ENCODE results near the gene MYL5. TPM values are rescaled to one million over a fixed set of nuclear protein-coding genes. Genes with fewer than 3 reads are reported as not detected.

MYL5 gene
- total and polyA plus RNA-seq, 12 donors: 5.9 to 77.6 (median 21.5) TPM

DNA sequence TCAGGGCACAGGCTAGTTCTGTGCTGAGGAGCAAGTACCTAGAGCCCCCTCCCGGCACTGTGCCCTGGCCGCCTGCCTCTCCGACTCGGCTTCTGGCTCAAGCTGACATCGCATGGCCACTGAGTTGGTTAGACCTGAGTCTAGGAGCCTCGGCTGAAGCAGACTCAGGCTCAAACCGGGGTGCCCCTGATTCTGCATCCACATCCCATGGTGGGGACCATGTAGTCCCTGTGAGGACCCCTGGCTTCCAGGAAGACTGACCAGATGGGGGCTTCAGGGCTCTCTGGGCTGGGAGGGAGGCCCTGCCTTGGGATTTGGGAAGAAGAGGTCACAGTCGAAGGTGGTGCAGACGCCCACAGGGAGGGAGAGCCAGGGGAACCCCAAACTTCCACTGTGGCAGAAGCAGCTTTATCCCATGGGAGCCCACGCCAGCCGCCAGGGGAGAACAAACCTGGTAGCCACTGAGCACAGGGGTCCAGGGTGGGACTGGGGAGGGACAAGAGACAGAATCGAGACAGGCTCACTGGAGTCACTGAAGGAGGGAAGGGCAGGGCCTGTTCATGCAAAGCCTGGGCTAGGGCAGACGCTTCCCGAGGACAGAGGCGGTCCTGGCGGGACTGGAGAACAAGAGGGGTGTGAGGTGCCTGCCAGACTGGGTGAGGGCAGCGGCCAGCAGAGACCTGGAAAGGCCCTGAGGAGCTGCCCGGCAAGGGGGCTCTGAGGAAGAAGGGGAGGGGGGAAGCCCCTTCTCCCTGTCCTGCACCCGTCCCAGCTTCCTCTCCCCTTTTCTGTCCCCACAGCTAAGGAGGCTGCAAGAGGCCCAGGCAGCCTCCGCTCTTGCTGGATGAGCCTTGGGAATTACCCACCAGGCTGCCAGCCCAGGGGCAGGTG is 47.9 kb upstream of the MYL5 start:
- no peaks in the 10 kb centered on the region for H3K27me3 ChIP-seq
- H3K27ac ChIP-seq: no peak overlapping the region
- no peaks in the 10 kb centered on the region for H3K9me3 ChIP-seq (replicated peaks in 1 of 3)
- no peaks in the 10 kb centered on the region for H3K36me3 ChIP-seq (replicated peaks in 1 of 2)
- no peaks in the 10 kb centered on the region for H3K4me1 ChIP-seq (replicated peaks in 1 of 2)
- intact Hi-C loops (cut with DNase I): no loop called here
- 74 to 82% (median 76%) methylated on average over 9 to 20 of the region's 20 CpGs for WGBS, 4 donors
- H3K4me3 ChIP-seq: no peak overlapping the region
- DNase-seq: no peak
- TF ChIP-seq POLR2A (IDR thresholded peaks at IDR 0.05): no peak
- TF ChIP-seq, protein P1, sequence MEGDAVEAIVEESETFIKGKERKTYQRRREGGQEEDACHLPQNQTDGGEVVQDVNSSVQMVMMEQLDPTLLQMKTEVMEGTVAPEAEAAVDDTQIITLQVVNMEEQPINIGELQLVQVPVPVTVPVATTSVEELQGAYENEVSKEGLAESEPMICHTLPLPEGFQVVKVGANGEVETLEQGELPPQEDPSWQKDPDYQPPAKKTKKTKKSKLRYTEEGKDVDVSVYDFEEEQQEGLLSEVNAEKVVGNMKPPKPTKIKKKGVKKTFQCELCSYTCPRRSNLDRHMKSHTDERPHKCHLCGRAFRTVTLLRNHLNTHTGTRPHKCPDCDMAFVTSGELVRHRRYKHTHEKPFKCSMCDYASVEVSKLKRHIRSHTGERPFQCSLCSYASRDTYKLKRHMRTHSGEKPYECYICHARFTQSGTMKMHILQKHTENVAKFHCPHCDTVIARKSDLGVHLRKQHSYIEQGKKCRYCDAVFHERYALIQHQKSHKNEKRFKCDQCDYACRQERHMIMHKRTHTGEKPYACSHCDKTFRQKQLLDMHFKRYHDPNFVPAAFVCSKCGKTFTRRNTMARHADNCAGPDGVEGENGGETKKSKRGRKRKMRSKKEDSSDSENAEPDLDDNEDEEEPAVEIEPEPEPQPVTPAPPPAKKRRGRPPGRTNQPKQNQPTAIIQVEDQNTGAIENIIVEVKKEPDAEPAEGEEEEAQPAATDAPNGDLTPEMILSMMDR (IDR thresholded peaks at IDR 0.05): no peak

- no peak overlapping the region for H3K4me3 ChIP-seq
- DNase-seq: no peak
- TF ChIP-seq, protein P1 (IDR thresholded peaks at IDR 0.05): no peak
- TF ChIP-seq POLR2A (IDR thresholded peaks at IDR 0.05): no peak
- no peaks in the 10 kb centered on the region for H3K9me3 ChIP-seq (replicated peaks in 1 of 3)
- intact Hi-C loops (cut with DNase I): no loop called here
- H3K27ac ChIP-seq: no peak overlapping the region
- H3K36me3 ChIP-seq (replicated peaks in 1 of 2): no peaks in the 10 kb centered on the region
- H3K27me3 ChIP-seq: no peaks in the 10 kb centered on the region
- 68 to 78% (median 72%) methylated on average over 14 of the region's 15 CpGs for WGBS, 4 donors
- no peaks in the 10 kb centered on the region for H3K4me1 ChIP-seq (replicated peaks in 1 of 2)
These were observed 46.8 kb upstream of the MYL5 start for GRCh38 chr4:627347-628125.

- DNase-seq: no peak
- Histone ChIP-seq H3K4me3 (no peak overlapping the region), H3K9me3 (replicated peaks in 1 of 3) (no peaks in the 10 kb centered on the region), H3K27me3 (no peaks in the 10 kb centered on the region), H3K36me3 (replicated peaks in 1 of 2) (no peaks in the 10 kb centered on the region), H3K27ac (no peak overlapping the region), H3K4me1 (replicated peaks in 1 of 2) (no peaks in the 10 kb centered on the region)
- intact Hi-C loops (cut with DNase I): no loop called here
- TF ChIP-seq, protein P1 (IDR thresholded peaks at IDR 0.05): no peak
- 87 to 92% (median 89%) methylated on average over 9 to 17 of the region's 17 CpGs for WGBS, 4 donors
These were observed 46.0 kb upstream of the MYL5 start for GRCh38 chr4:628311-628741.

GRCh38 chr4:628821-629635 is 45.3 kb upstream of the MYL5 start:
- Histone ChIP-seq H3K4me1 (replicated peaks in 1 of 2) (no peaks in the 10 kb centered on the region), H3K9me3 (replicated peaks in 1 of 3) (no peaks in the 10 kb centered on the region), H3K27me3 (no peaks in the 10 kb centered on the region), H3K36me3 (replicated peaks in 1 of 2) (no peaks in the 10 kb centered on the region), H3K4me3 (no peak overlapping the region), H3K27ac (no peak overlapping the region)
- WGBS, 4 donors: 82 to 86% (median 85%) methylated on average over 16 to 27 of the region's 27 CpGs
- TF ChIP-seq POLR2A (IDR thresholded peaks at IDR 0.05): no peak
- TF ChIP-seq, protein P1 (IDR thresholded peaks at IDR 0.05): no peak
- no peak for DNase-seq
- intact Hi-C loops (cut with DNase I): no loop called here
